ENCODE results near the gene ACTMAP.

DNA sequence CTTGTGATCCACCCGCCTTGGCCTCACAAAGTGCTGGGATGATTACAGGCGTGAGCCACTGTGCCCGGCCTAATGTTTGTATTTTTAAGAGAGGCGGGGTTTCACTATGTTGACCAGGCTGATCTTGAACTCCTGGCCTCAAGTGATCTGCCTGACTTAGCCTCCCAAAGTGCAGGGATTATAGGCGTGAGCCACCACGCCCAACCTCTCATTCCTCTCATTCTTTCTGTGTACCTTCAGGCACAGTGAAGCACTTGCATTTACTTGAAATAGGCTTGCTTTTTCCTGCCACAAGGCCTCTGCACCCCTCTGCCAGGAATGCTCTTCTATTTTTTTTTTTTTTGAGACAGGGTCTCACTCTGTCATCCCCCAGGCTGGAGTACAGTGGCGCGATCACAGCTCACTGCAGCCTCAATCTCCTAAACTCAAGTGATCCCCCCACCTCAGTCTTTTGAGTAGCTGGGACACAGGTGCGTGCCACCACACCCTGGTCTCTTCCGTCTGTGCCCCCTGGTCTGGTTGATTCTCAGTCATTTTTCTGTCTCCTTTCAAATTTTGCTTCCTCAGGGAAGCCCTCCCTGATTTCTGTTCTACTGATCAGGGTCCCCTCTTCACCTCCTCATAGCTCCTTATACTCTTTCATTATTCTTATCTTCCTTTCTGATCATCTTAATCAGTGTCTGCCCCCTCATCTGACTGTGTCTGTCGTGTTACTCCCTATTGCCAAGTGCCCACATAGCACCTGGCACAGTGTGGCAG lies 15.1 kb downstream of the ACTMAP start:
- TF ChIP-seq RCOR1 (IDR thresholded peaks at IDR 0.05; ENCODE audit: low read length) = no peak
- TF ChIP-seq, protein P1, sequence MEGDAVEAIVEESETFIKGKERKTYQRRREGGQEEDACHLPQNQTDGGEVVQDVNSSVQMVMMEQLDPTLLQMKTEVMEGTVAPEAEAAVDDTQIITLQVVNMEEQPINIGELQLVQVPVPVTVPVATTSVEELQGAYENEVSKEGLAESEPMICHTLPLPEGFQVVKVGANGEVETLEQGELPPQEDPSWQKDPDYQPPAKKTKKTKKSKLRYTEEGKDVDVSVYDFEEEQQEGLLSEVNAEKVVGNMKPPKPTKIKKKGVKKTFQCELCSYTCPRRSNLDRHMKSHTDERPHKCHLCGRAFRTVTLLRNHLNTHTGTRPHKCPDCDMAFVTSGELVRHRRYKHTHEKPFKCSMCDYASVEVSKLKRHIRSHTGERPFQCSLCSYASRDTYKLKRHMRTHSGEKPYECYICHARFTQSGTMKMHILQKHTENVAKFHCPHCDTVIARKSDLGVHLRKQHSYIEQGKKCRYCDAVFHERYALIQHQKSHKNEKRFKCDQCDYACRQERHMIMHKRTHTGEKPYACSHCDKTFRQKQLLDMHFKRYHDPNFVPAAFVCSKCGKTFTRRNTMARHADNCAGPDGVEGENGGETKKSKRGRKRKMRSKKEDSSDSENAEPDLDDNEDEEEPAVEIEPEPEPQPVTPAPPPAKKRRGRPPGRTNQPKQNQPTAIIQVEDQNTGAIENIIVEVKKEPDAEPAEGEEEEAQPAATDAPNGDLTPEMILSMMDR (IDR thresholded peaks at IDR 0.05) = no peak
- no peak for TF ChIP-seq CHD2 (IDR thresholded peaks at IDR 0.05; ENCODE audit: low read length, partially characterized antibody)
- TF ChIP-seq EZH2phosphoT487 (IDR thresholded peaks at IDR 0.05; ENCODE audit: borderline replicate concordance, low read depth) = no peak
- TF ChIP-seq NFIC (IDR thresholded peaks at IDR 0.05; ENCODE audit: borderline replicate concordance) = no peak
- no peak for TF ChIP-seq JUND (IDR thresholded peaks at IDR 0.05)
- no peak for TF ChIP-seq MXI1 (IDR thresholded peaks at IDR 0.05; ENCODE audit: low read depth, low read length)
- no peak for TF ChIP-seq POLR2AphosphoS5 (IDR thresholded peaks at IDR 0.05; ENCODE audit: low read depth, low read length)
- TF ChIP-seq, protein P2, sequence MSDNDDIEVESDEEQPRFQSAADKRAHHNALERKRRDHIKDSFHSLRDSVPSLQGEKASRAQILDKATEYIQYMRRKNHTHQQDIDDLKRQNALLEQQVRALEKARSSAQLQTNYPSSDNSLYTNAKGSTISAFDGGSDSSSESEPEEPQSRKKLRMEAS (IDR thresholded peaks at IDR 0.05; ENCODE audit: low read depth) = no peak
- TF ChIP-seq, protein P3, sequence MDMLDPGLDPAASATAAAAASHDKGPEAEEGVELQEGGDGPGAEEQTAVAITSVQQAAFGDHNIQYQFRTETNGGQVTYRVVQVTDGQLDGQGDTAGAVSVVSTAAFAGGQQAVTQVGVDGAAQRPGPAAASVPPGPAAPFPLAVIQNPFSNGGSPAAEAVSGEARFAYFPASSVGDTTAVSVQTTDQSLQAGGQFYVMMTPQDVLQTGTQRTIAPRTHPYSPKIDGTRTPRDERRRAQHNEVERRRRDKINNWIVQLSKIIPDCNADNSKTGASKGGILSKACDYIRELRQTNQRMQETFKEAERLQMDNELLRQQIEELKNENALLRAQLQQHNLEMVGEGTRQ (IDR thresholded peaks at IDR 0.05; ENCODE audit: borderline replicate concordance, low read depth, low read length) = no peak

Data from SK-N-SH (cell line).